Measurements from ENCODE around the gene PEPD. TPM values are rescaled to one million over a fixed set of nuclear protein-coding genes. Genes with fewer than 3 reads are reported as not detected.
"Not testable (repeated sequence)": the region's sequence is repeated elsewhere in the genome, so short reads cannot be mapped to it uniquely, and the experiment has no call there.

PEPD gene
- total RNA-seq, 1 donor from 2014 or later = 84.7 TPM

- Mint-ChIP-seq H3K27me3 (peaks cover 26% of the 10 kb centered on the region), H3K4me1 (ENCODE audit: unreplicated experiment) (no peaks in the 10 kb centered on the region), H3K9me3 (no peaks in the 10 kb centered on the region), H3K4me3 (no peak overlapping the region), H3K27ac (no peak overlapping the region), H3K36me3 (no peaks in the 10 kb centered on the region)
- no peak for DNase-seq (ENCODE audit: extremely low spot score, unreplicated experiment)
- no peak for TF ChIP-seq CTCF (conservative IDR thresholded peaks at IDR 0.05)
Measured at GRCh38 chr19:33556261-33556660, 34.7 kb upstream of the PEPD start.

GRCh38 chr19:33555726-33556125 is 34.1 kb upstream of the PEPD start:
- not testable (repeated sequence) for H3K4me1 Mint-ChIP-seq (ENCODE audit: unreplicated experiment); H3K36me3 Mint-ChIP-seq; DNase-seq (ENCODE audit: extremely low spot score, unreplicated experiment); H3K9me3 Mint-ChIP-seq; H3K4me3 Mint-ChIP-seq; H3K27ac Mint-ChIP-seq
- peaks cover 26% of the 10 kb centered on the region for H3K27me3 Mint-ChIP-seq

- H3K27me3 Mint-ChIP-seq = peaks cover 33% of the 10 kb centered on the region
- H3K9me3 Mint-ChIP-seq = no peaks in the 10 kb centered on the region
- no peak overlapping the region for H3K4me3 Mint-ChIP-seq
- H3K4me1 Mint-ChIP-seq (ENCODE audit: unreplicated experiment) = no peaks in the 10 kb centered on the region
- H3K27ac Mint-ChIP-seq = no peak overlapping the region
- no peak for TF ChIP-seq CTCF (conservative IDR thresholded peaks at IDR 0.05)
- H3K36me3 Mint-ChIP-seq = no peaks in the 10 kb centered on the region
- DNase-seq (ENCODE audit: extremely low spot score, unreplicated experiment) = no peak
Measured at GRCh38 chr19:33554821-33555220, 33.2 kb upstream of the PEPD start.

GRCh38 chr19:33554391-33554790 is 32.8 kb upstream of the PEPD start:
- Mint-ChIP-seq H3K36me3 (no peaks in the 10 kb centered on the region), H3K27me3 (peaks cover 34% of the 10 kb centered on the region), H3K4me1 (ENCODE audit: unreplicated experiment) (no peaks in the 10 kb centered on the region), H3K27ac (no peak overlapping the region), H3K9me3 (no peaks in the 10 kb centered on the region), H3K4me3 (no peak overlapping the region)
- no peak for DNase-seq (ENCODE audit: extremely low spot score, unreplicated experiment)
- TF ChIP-seq CTCF (conservative IDR thresholded peaks at IDR 0.05) = no peak

GRCh38 chr19:33553530-33554310 is 32.1 kb upstream of the PEPD start:
- no peak for TF ChIP-seq CTCF (conservative IDR thresholded peaks at IDR 0.05)
- H3K9me3 Mint-ChIP-seq = no peaks in the 10 kb centered on the region
- H3K27me3 Mint-ChIP-seq = peaks cover 33% of the 10 kb centered on the region
- H3K4me1 Mint-ChIP-seq (ENCODE audit: unreplicated experiment) = no peaks in the 10 kb centered on the region
- H3K27ac Mint-ChIP-seq = no peak overlapping the region
- H3K4me3 Mint-ChIP-seq = no peak overlapping the region
- no peaks in the 10 kb centered on the region for H3K36me3 Mint-ChIP-seq
- DNase-seq (ENCODE audit: extremely low spot score, unreplicated experiment) = no peak

GRCh38 chr19:33552928-33553279 is 31.3 kb upstream of the PEPD start:
- no peaks in the 10 kb centered on the region for H3K4me1 Mint-ChIP-seq (ENCODE audit: unreplicated experiment)
- no peak for TF ChIP-seq CTCF (conservative IDR thresholded peaks at IDR 0.05)
- peaks cover 25% of the 10 kb centered on the region for H3K27me3 Mint-ChIP-seq
- H3K36me3 Mint-ChIP-seq = no peaks in the 10 kb centered on the region
- no peak for DNase-seq (ENCODE audit: extremely low spot score, unreplicated experiment)
- no peak overlapping the region for H3K4me3 Mint-ChIP-seq
- no peak overlapping the region for H3K27ac Mint-ChIP-seq
- H3K9me3 Mint-ChIP-seq = no peaks in the 10 kb centered on the region

All from type B pancreatic cell (in vitro differentiated cells).